Astrocyte (in vitro differentiated cells and primary cell): ENCODE measurements around the gene NDST4.

Experiments used
- CTCF ChIP-seq: IDR thresholded peaks from 2 replicates; pipeline ENCODE4 v1.5.1; 2011; ENCODE audit warnings: low read depth, mild to moderate bottlenecking, inconsistent platforms, low read length, moderate library complexity; ENCODE audit not compliant: insufficient read depth
- EZH2 ChIP-seq: IDR thresholded peaks from 2 replicates; pipeline ENCODE4 v1.6.1; 2012; ENCODE audit warnings: mild to moderate bottlenecking, low read length, inconsistent platforms; ENCODE audit not compliant: insufficient read depth

GRCh38 chr4:114791976-114792375 lies 321.4 kb downstream of the NDST4 start:
- TF ChIP-seq CTCF (no peak), EZH2 (no peak)
